Body of pancreas (tissue), 4 donors: ENCODE data around the gene ACSM3.

Experiments used
- POLR2A ChIP-seq, 3 donors: fragments of 450-650 bp; IDR thresholded peaks; one replicate each; pipeline ENCODE4 v1.6.1; 2016; ENCODE audit warnings: antibody characterized with exemption in 3 of 3, mild to moderate bottlenecking in 2 of 3
- TF ChIP-seq, protein P1 (sequence below), 7 experiments: fragments of 450-650 bp in 4 of 7; fragments of 200-600 bp in 3 of 7; sonication (generic) in 3 of 7; IDR thresholded peaks; one replicate each; pipeline ENCODE4 v1.5.1; 2016 to 2019; ENCODE audit warnings: antibody characterized with exemption in 7 of 7

- TF ChIP-seq, protein P1, sequence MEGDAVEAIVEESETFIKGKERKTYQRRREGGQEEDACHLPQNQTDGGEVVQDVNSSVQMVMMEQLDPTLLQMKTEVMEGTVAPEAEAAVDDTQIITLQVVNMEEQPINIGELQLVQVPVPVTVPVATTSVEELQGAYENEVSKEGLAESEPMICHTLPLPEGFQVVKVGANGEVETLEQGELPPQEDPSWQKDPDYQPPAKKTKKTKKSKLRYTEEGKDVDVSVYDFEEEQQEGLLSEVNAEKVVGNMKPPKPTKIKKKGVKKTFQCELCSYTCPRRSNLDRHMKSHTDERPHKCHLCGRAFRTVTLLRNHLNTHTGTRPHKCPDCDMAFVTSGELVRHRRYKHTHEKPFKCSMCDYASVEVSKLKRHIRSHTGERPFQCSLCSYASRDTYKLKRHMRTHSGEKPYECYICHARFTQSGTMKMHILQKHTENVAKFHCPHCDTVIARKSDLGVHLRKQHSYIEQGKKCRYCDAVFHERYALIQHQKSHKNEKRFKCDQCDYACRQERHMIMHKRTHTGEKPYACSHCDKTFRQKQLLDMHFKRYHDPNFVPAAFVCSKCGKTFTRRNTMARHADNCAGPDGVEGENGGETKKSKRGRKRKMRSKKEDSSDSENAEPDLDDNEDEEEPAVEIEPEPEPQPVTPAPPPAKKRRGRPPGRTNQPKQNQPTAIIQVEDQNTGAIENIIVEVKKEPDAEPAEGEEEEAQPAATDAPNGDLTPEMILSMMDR (IDR thresholded peaks at IDR 0.05) = no peak
- TF ChIP-seq POLR2A (IDR thresholded peaks at IDR 0.05) = no peak
Observed at GRCh38 chr16:20814784-20815183, 51.0 kb downstream of the ACSM3 start.
